ENCODE data around the gene DUSP9. TPM values are rescaled to one million over a fixed set of nuclear protein-coding genes. Genes with fewer than 3 reads are reported as not detected.

Gene DUSP9
- total RNA-seq, 1 experiment from 2014 or later, result 14.2 TPM

Other genes with a start within 250 kb of the DUSP9 start
- not detected for gene PNMA6E, start 245.9 kb upstream of the DUSP9 start, total RNA-seq (2021; ENCODE audit: unreplicated experiment)
- not detected for gene ZFP92, start 235.7 kb upstream of the DUSP9 start, total RNA-seq (2021; ENCODE audit: unreplicated experiment)
- 2.9 TPM for gene TREX2, start 201.1 kb upstream of the DUSP9 start, total RNA-seq (2021; ENCODE audit: unreplicated experiment)
- 28.9 TPM for gene HAUS7, start 176.6 kb upstream of the DUSP9 start, total RNA-seq (2021; ENCODE audit: unreplicated experiment)
- gene BGN, start 152.2 kb upstream of the DUSP9 start, total RNA-seq (2021; ENCODE audit: unreplicated experiment), result 0.37 TPM
- not detected for gene ATP2B3, start 129.6 kb upstream of the DUSP9 start, total RNA-seq (2021; ENCODE audit: unreplicated experiment)
- gene CCNQ, start 48.1 kb upstream of the DUSP9 start, total RNA-seq (2021; ENCODE audit: unreplicated experiment), result 20.3 TPM
- 0.84 TPM for gene PNCK, start 26.6 kb downstream of the DUSP9 start, total RNA-seq (2021; ENCODE audit: unreplicated experiment)
- gene SLC6A8, start 40.7 kb downstream of the DUSP9 start, total RNA-seq (2021; ENCODE audit: unreplicated experiment), result 101 TPM
- 185 TPM for gene BCAP31, start 77.2 kb downstream of the DUSP9 start, total RNA-seq (2021; ENCODE audit: unreplicated experiment)
- gene ABCD1, start 77.7 kb downstream of the DUSP9 start, total RNA-seq (2021; ENCODE audit: unreplicated experiment), result 7.1 TPM
- gene PLXNB3, start 117.0 kb downstream of the DUSP9 start, total RNA-seq (2021; ENCODE audit: unreplicated experiment), result 4.8 TPM
- gene SRPK3, start 133.8 kb downstream of the DUSP9 start, total RNA-seq (2021; ENCODE audit: unreplicated experiment), result not detected
- 49.7 TPM for gene IDH3G, start 147.2 kb downstream of the DUSP9 start, total RNA-seq (2021; ENCODE audit: unreplicated experiment)
- 182 TPM for gene SSR4, start 147.5 kb downstream of the DUSP9 start, total RNA-seq (2021; ENCODE audit: unreplicated experiment)
- gene PDZD4, start 183.3 kb downstream of the DUSP9 start, total RNA-seq (2021; ENCODE audit: unreplicated experiment), result 0.30 TPM
- 14.8 TPM for gene L1CAM, start 239.0 kb downstream of the DUSP9 start, total RNA-seq (2021; ENCODE audit: unreplicated experiment)

Measured in HCT116 (cell line).